Posterior cingulate gyrus (tissue), 11 donors: ENCODE measurements around the gene STK25.

Source experiments
- DNase-seq, 10 donors: peaks; one replicate each; pipeline versions ENCODE4 v3.0.0 to v3.0.0-alpha.2; 2020 to 2021; ENCODE audit warnings: mixed read lengths in 3 of 10
- intact Hi-C: fragments of 100-400 bp; cut with DNase I; formaldehyde crosslinking; loops from one replicate; pipeline ENCODE4 v1.15.1; 2023

The STK25 gene

DNA sequence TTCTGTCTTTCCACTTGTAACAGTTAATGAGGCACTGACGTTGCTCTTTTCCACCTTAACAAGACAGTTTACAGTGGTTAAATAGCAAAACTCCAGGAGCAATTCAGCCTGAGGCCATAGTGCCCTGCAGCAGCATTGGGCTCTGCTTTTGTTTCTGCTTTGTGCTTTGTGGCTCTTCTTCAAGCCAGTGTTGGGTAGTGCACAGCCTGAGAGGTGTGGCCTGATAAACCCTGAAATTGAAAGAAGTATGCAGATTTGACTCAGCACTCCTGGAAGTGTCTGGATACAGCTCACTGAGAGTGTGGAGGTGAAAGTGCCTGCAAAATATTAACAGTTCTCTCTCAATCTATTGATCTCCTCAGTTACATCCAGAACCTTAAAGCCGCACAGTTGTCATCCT lies 63.0 kb downstream of the STK25 start:
- DNase-seq: no peak
- intact Hi-C loops: no loop called here

- no peak for DNase-seq
- intact Hi-C loops: no loop called here
Measured at GRCh38 chr2:241443486-241444223, 64.7 kb downstream of the STK25 start.
